Hepatocyte (in vitro differentiated cells): ENCODE measurements around the gene RFFL.

Source experiments
- EZH2phosphoT487 ChIP-seq: fragments of 200-600 bp; sonication (generic); IDR thresholded peaks from one replicate; pipeline ENCODE4 v1.6.1; 2018; ENCODE audit warnings: antibody characterized with exemption, mild to moderate bottlenecking, low read depth, moderate library complexity; ENCODE audit not compliant: unreplicated experiment, severe bottlenecking
- TF ChIP-seq, protein P1 (sequence below): fragments of 200-600 bp; sonication (generic); IDR thresholded peaks from 2 replicates; pipeline ENCODE4 v1.5.1; 2016; ENCODE audit warnings: antibody characterized with exemption, mild to moderate bottlenecking; ENCODE audit not compliant: poor library complexity

GRCh38 chr17:35084987-35085386, 21.5 kb upstream of the RFFL start:
- TF ChIP-seq, protein P1, sequence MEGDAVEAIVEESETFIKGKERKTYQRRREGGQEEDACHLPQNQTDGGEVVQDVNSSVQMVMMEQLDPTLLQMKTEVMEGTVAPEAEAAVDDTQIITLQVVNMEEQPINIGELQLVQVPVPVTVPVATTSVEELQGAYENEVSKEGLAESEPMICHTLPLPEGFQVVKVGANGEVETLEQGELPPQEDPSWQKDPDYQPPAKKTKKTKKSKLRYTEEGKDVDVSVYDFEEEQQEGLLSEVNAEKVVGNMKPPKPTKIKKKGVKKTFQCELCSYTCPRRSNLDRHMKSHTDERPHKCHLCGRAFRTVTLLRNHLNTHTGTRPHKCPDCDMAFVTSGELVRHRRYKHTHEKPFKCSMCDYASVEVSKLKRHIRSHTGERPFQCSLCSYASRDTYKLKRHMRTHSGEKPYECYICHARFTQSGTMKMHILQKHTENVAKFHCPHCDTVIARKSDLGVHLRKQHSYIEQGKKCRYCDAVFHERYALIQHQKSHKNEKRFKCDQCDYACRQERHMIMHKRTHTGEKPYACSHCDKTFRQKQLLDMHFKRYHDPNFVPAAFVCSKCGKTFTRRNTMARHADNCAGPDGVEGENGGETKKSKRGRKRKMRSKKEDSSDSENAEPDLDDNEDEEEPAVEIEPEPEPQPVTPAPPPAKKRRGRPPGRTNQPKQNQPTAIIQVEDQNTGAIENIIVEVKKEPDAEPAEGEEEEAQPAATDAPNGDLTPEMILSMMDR: no peak
- no peak for TF ChIP-seq EZH2phosphoT487
